GM18508 (cell line): ENCODE measurements around the gene EBF3.

Experiments
- ATAC-seq: cut with Tn5 transposase; IDR thresholded peaks from one replicate; pipeline ENCODE4 v1.9.1; 2021; ENCODE audit warnings: moderate number of reproducible peaks; ENCODE audit not compliant: insufficient read depth, unreplicated experiment

EBF3 gene

GRCh38 chr10:129845111-129845753 lies 118.8 kb downstream of the EBF3 start:
- ATAC-seq: no peak

GRCh38 chr10:129844216-129844766 lies 119.8 kb downstream of the EBF3 start:
- ATAC-seq: no peak

GRCh38 chr10:129843702-129844101 lies 120.4 kb downstream of the EBF3 start:
- no peak for ATAC-seq

GRCh38 chr10:129843131-129843541 lies 120.9 kb downstream of the EBF3 start:
- no peak for ATAC-seq

GRCh38 chr10:129842031-129842430 lies 122.0 kb downstream of the EBF3 start:
- ATAC-seq: no peak

- ATAC-seq: no peak
Measured at GRCh38 chr10:129841590-129841989, 122.5 kb downstream of the EBF3 start.

- ATAC-seq: no peak
Measured at GRCh38 chr10:129841071-129841470, 123.0 kb downstream of the EBF3 start.

GRCh38 chr10:129840196-129840590 lies 123.9 kb downstream of the EBF3 start:
- ATAC-seq: no peak

GRCh38 chr10:129839285-129840195 lies 124.5 kb downstream of the EBF3 start:
- ATAC-seq: no peak

- ATAC-seq: no peak
Measured at GRCh38 chr10:129838794-129839193, 125.3 kb downstream of the EBF3 start.

- no peak for ATAC-seq
Measured at GRCh38 chr10:129837909-129838582, 126.0 kb downstream of the EBF3 start.

- ATAC-seq: no peak
Measured at GRCh38 chr10:129836253-129836652, 127.8 kb downstream of the EBF3 start.

GRCh38 chr10:129833994-129834739 lies 129.9 kb downstream of the EBF3 start:
- ATAC-seq: no peak

- no peak for ATAC-seq
Measured at GRCh38 chr10:129833468-129833950, 130.6 kb downstream of the EBF3 start.

GRCh38 chr10:129832573-129833467 lies 131.3 kb downstream of the EBF3 start:
- ATAC-seq: no peak

- no peak for ATAC-seq
Measured at GRCh38 chr10:129831150-129831549, 132.9 kb downstream of the EBF3 start.

GRCh38 chr10:129825826-129826225 lies 138.2 kb downstream of the EBF3 start:
- ATAC-seq: no peak

GRCh38 chr10:129825221-129825620 lies 138.9 kb downstream of the EBF3 start:
- no peak for ATAC-seq

- no peak for ATAC-seq
Measured at GRCh38 chr10:129820451-129820850, 143.6 kb downstream of the EBF3 start.
